Ovary (tissue), 9 donors: ENCODE measurements around the gene MEGF8. TPM values are rescaled to one million over a fixed set of nuclear protein-coding genes. Genes with fewer than 3 reads are reported as not detected.
A peak's percentile ranks its signal among the peaks of the same experiment; 100 is the strongest.

Source experiments
- DNase-seq, 5 donors: peaks; one replicate each; pipeline ENCODE4 v3.0.0-alpha.2; 2019 to 2020
- H3K27ac ChIP-seq, 2 donors: fragments of 200-600 bp; one replicate each; pipeline versions ENCODE4 v1.5.1 to v1.8.0; 2019 to 2022
- H3K27me3 ChIP-seq: fragments of 200-600 bp; one replicate; pipeline ENCODE4 v1.8.0; 2022
- H3K36me3 ChIP-seq: fragments of 200-600 bp; sonication (generic); one replicate; pipeline ENCODE4 v1.5.1; 2019
- H3K4me1 ChIP-seq: one replicate; pipeline ENCODE4 v1.8.1; 2013; ENCODE audit warnings: mild to moderate bottlenecking, moderate library complexity; ENCODE audit not compliant: insufficient read depth
- H3K4me3 ChIP-seq: fragments of 200-600 bp; sonication (generic); one replicate; pipeline ENCODE4 v1.5.1; 2017
- H3K9me3 ChIP-seq, 2 donors: fragments of 200-600 bp in 1 of 2; sonication (generic) in 1 of 2; one replicate each; pipeline versions ENCODE4 v1.5.1 to v1.8.1; 2013 to 2019; ENCODE audit warnings: mild to moderate bottlenecking in 1 of 2, moderate library complexity in 1 of 2
- CTCF ChIP-seq, 3 donors: fragments of 450-650 bp in 2 of 3; fragments of 200-600 bp in 1 of 3; IDR thresholded peaks; one replicate each; pipeline versions ENCODE4 v1.5.1 to v1.8.0; 2016 to 2022; ENCODE audit warnings: antibody characterized with exemption in 3 of 3, mild to moderate bottlenecking in 1 of 3
- EP300 ChIP-seq: sonication (generic); formaldehyde crosslinking; IDR thresholded peaks from one replicate; pipeline ENCODE4 v1.6.1; 2017; ENCODE audit warnings: antibody characterized with exemption
- POLR2A ChIP-seq: fragments of 450-650 bp; IDR thresholded peaks from one replicate; pipeline ENCODE4 v1.6.1; 2017; ENCODE audit warnings: antibody characterized with exemption, mild to moderate bottlenecking, moderate library complexity
- WGBS, 3 donors: extraction: QIAGEN DNeasy Blood & Tissue Kit in 1 of 3; methylation state at CpG; one replicate each; pipeline versions ENCODE4 v1.1.5 to v1.1.7; 2013 to 2017; 5-methylcytosine and 5-hydroxymethylcytosine counted together
- intact Hi-C, 4 donors: fragments of 100-400 bp; cut with DNase I; formaldehyde crosslinking; loops; one replicate each; pipeline versions ENCODE4 v1.11.0 to v1.15.1; 2022 to 2023
- polyA plus RNA-seq, 2 donors: library from polyadenylated mRNA; stranded (reverse); fragments of 200-250 nt in 1 of 2; fragments of 350-450 nt in 1 of 2; fragmentation: Illumina TruSeq in 1 of 2; extraction: RNeasy Lipid Tissue Mini Kit (QIAGEN cat#74804) in 1 of 2; gene quantifications; one replicate each; pipeline ENCODE4 v1.2.3, GENCODE V29; 2013 to 2014
- total RNA-seq, 7 donors: library from RNA; depleted of rRNA in 2 of 7; stranded (reverse); fragments of >200 nt in 2 of 7; fragmentation: NEBNext Ultra II Directional in 3 of 7; extraction: Animal tissue kit (Norgen Biotek cat#: 25700) in 3 of 7; gene quantifications; one replicate each; pipeline versions ENCODE4 v1.1.0 to v1.2.4, GENCODE V29; 2016 to 2023
- donor health status: DM: no; HTN: no; CAD: no; lungs with moderate emphysema.
- donor health status: DM: no; HTN: no; CAD: no.
- donor health status: Bipolar disorder and iron deficiency.
- donor health status: DM: yes; HTN: yes; CAD: no.
- donor health status: DM: no; HTN: no; CAD: no.
- donor health status: DM: yes; HTN: yes; CAD: no.

The MEGF8 gene
- total and polyA plus RNA-seq, 9 donors: 11.0 to 31.6 (median 23.3) TPM

- 77 to 86% (median 82%) methylated on average over 8 of the region's 8 CpGs for WGBS, 3 donors
- H3K9me3 ChIP-seq: no peaks in the 10 kb centered on the region
- H3K27ac ChIP-seq: no peak overlapping the region
- TF ChIP-seq EP300 (no peak), CTCF (IDR thresholded peaks at IDR 0.05) (no peak), POLR2A (no peak)
- no peak overlapping the region for H3K4me3 ChIP-seq
- no peaks in the 10 kb centered on the region for H3K27me3 ChIP-seq
- no peak for DNase-seq
- intact Hi-C loops: no loop called here
- H3K4me1 ChIP-seq: peaks cover 3% of the 10 kb centered on the region
- no peaks in the 10 kb centered on the region for H3K36me3 ChIP-seq
Observed at GRCh38 chr19:42411581-42412178, 86.2 kb downstream of the MEGF8 start.

- DNase-seq: no peak
- intact Hi-C loops: no loop called here
- Histone ChIP-seq H3K36me3 (no peaks in the 10 kb centered on the region), H3K4me1 (peaks cover 3% of the 10 kb centered on the region), H3K4me3 (no peak overlapping the region), H3K27me3 (no peaks in the 10 kb centered on the region), H3K27ac (no peak overlapping the region), H3K9me3 (no peaks in the 10 kb centered on the region)
- TF ChIP-seq POLR2A (no peak), CTCF (IDR thresholded peaks at IDR 0.05) (no peak), EP300 (no peak)
- 54 to 66% (median 56%) methylated on average over 6 to 7 of the region's 7 CpGs for WGBS, 3 donors
Observed at GRCh38 chr19:42412227-42412626, 86.8 kb downstream of the MEGF8 start.

- no peaks in the 10 kb centered on the region for H3K27me3 ChIP-seq
- peaks cover 3% of the 10 kb centered on the region for H3K4me1 ChIP-seq
- H3K27ac ChIP-seq: no peak overlapping the region
- no peaks in the 10 kb centered on the region for H3K36me3 ChIP-seq
- H3K9me3 ChIP-seq: no peaks in the 10 kb centered on the region
- TF ChIP-seq EP300 (no peak), CTCF (IDR thresholded peaks at IDR 0.05) (no peak), POLR2A (no peak)
- 62 to 89% (median 66%) methylated on average over 4 of the region's 4 CpGs for WGBS, 3 donors
- no peak overlapping the region for H3K4me3 ChIP-seq
- intact Hi-C loops: no loop called here
- no peak for DNase-seq
Observed at GRCh38 chr19:42412661-42413076, 87.2 kb downstream of the MEGF8 start.

- peaks cover 7% of the 10 kb centered on the region for H3K4me1 ChIP-seq
- intact Hi-C loops: no loop called here
- WGBS, 3 donors: 72 to 83% (median 73%) methylated on average over 6 of the region's 6 CpGs
- DNase-seq: peak in 1 of 5 donors; percentile 28
- no peak overlapping the region for H3K27ac ChIP-seq
- TF ChIP-seq EP300 (no peak), POLR2A (no peak), CTCF (IDR thresholded peaks at IDR 0.05) (no peak)
- H3K36me3 ChIP-seq: no peaks in the 10 kb centered on the region
- no peaks in the 10 kb centered on the region for H3K27me3 ChIP-seq
- H3K9me3 ChIP-seq: no peaks in the 10 kb centered on the region
- H3K4me3 ChIP-seq: no peak overlapping the region
Observed at GRCh38 chr19:42419309-42419708, 93.9 kb downstream of the MEGF8 start.
